Ishikawa (cell line): ENCODE measurements around the gene NF2.

Source experiments
- CEBPB ChIP-seq: IDR thresholded peaks from 2 replicates; pipeline ENCODE4 v1.6.1; 2012
- CREB1 ChIP-seq: IDR thresholded peaks from 2 replicates; pipeline ENCODE4 v1.6.1; 2012; ENCODE audit warnings: low read depth
- EGR1 ChIP-seq: IDR thresholded peaks from 2 replicates; pipeline ENCODE4 v1.6.1; 2012
- EP300 ChIP-seq: IDR thresholded peaks from 2 replicates; pipeline ENCODE4 v1.6.1; 2012; ENCODE audit warnings: borderline replicate concordance
- FOXM1 ChIP-seq: IDR thresholded peaks from 2 replicates; pipeline ENCODE4 v1.6.1; 2012; ENCODE audit warnings: low read depth, borderline replicate concordance
- MAX ChIP-seq: IDR thresholded peaks from 2 replicates; pipeline ENCODE4 v1.6.1; 2012
- NFIC ChIP-seq: IDR thresholded peaks from 2 replicates; pipeline ENCODE4 v1.6.1; 2012
- RAD21 ChIP-seq: IDR thresholded peaks from 2 replicates; pipeline ENCODE4 v1.6.1; 2012; ENCODE audit warnings: low read depth
- REST ChIP-seq: IDR thresholded peaks from 2 replicates; pipeline ENCODE4 v1.6.1; 2012; ENCODE audit warnings: low read depth, mild to moderate bottlenecking
- TAF1 ChIP-seq: IDR thresholded peaks from 2 replicates; pipeline ENCODE4 v1.6.1; 2012; ENCODE audit warnings: low read depth, mild to moderate bottlenecking
- TCF12 ChIP-seq: IDR thresholded peaks from 2 replicates; pipeline ENCODE4 v1.6.1; 2012; ENCODE audit warnings: low read depth
- TEAD4 ChIP-seq: IDR thresholded peaks from 2 replicates; pipeline ENCODE4 v1.6.1; 2012
- USF1 ChIP-seq: IDR thresholded peaks from 2 replicates; pipeline ENCODE4 v1.6.1; 2012
- YY1 ChIP-seq: IDR thresholded peaks from 2 replicates; pipeline ENCODE4 v1.6.1; 2012; ENCODE audit warnings: low read depth
- ZBTB7A ChIP-seq: IDR thresholded peaks from 2 replicates; pipeline ENCODE4 v1.6.1; 2012; ENCODE audit warnings: low read depth

NF2 gene

DNA sequence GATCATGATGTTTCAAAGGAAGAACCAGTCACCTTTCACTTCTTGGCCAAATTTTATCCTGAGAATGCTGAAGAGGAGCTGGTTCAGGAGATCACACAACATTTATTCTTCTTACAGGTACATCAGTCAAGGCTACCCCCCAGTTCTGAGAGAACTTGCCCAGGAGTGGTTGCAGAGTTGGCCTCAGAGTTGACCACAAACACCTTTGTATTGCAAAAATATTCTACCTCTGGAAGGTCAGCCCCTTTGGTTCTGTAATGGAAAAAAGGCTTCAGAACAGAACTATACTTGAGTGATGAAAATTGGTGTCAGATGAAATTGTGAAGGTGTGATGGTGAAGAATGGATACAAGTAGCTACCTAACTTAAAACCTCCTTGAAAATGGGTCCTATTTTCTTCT lies 35.7 kb downstream of the NF2 start:
- TF ChIP-seq FOXM1: no peak
- TF ChIP-seq EP300: no peak
- TF ChIP-seq TEAD4: no peak
- TF ChIP-seq MAX: no peak
- no peak for TF ChIP-seq TCF12
- TF ChIP-seq YY1: no peak
- TF ChIP-seq USF1: no peak
- TF ChIP-seq RAD21: no peak
- no peak for TF ChIP-seq CEBPB
- no peak for TF ChIP-seq ZBTB7A
- no peak for TF ChIP-seq NFIC
- TF ChIP-seq EGR1: no peak
- TF ChIP-seq REST: no peak
- no peak for TF ChIP-seq TAF1

DNA sequence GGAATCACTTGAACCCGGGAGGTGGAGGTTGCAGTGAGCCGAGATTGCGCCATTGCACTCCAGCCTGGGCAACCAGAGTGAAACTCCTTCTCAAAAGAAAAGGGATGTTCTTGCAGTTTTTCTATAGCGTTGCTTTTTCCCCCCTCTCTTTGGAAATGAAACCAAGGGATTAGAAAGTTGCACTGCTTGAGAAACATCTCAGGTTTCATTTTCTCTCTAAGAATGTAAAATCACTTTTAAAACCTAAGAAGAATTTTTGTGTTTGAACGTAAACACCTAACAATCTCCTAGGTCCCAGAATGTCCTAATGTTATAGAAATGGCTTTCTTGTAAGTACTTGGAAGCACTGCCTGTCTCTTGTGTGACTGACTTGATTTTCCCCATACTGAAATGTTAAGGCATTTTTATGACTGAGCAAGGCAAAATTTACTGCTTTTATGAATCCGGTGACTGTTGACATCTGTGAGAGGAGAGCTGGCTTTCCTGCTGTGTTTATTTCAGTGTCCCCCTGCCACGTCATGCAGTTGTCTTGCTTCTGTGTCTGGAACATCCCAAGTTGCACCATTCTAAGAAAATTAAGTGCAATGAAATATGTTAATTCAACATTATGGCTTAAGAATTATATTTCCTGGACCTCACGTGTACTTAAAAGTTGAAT lies 37.7 kb downstream of the NF2 start:
- TF ChIP-seq TEAD4 (no peak), EP300 (no peak), YY1 (no peak)

DNA sequence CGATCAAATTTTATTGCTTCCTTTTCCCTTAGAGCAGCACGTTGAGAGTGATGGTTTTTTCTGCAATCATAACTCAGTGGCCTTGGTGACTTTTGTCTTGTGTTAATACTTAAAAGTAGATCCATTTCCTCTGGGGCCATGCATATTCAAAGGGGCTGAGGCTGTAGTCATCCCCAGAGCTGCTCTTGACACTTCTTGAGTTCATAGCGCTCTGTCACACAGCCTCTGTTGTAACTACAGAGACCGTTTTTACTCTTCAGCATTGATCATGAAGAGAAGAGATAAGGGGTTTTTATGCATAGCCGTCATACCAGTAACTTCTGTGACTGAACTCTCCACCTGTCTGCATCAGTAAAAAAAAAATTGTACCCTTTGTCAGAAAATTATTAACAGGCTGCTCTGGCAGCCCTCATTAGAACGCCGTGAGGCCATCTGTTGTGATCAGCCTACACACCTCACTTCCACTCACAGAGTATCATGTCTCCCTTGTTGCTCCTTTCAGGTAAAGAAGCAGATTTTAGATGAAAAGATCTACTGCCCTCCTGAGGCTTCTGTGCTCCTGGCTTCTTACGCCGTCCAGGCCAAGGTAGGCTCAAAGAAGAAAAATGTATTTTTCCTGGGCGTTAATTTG lies 38.4 kb downstream of the NF2 start:
- no peak for TF ChIP-seq RAD21
- TF ChIP-seq CREB1: no peak
- TF ChIP-seq TAF1: no peak
- TF ChIP-seq EP300: no peak
- no peak for TF ChIP-seq NFIC
- no peak for TF ChIP-seq USF1
- TF ChIP-seq FOXM1: no peak
- no peak for TF ChIP-seq ZBTB7A
- TF ChIP-seq CEBPB: no peak
- no peak for TF ChIP-seq TCF12
- no peak for TF ChIP-seq MAX
- TF ChIP-seq TEAD4: no peak

DNA sequence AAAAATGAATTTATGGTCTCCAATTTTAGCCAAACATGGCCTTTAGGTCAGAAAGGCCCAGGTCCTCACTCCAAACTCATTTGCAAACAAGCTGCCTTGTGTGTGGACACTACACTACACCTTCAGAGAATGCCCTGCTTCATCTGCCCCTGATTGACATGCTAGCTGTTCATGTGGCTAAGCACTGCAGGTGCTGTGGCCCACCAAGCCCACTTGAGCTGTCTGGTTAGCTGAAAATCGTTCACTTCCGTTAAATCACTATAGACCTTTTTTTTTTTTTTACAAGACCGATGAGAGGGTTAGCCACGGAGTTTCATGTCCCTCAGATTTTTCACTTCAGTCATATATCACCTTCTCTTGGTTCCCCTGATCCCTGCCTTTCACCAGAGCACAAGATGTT lies 39.3 kb downstream of the NF2 start:
- TF ChIP-seq TEAD4 (no peak), TAF1 (no peak), RAD21 (no peak), ZBTB7A (no peak)

DNA sequence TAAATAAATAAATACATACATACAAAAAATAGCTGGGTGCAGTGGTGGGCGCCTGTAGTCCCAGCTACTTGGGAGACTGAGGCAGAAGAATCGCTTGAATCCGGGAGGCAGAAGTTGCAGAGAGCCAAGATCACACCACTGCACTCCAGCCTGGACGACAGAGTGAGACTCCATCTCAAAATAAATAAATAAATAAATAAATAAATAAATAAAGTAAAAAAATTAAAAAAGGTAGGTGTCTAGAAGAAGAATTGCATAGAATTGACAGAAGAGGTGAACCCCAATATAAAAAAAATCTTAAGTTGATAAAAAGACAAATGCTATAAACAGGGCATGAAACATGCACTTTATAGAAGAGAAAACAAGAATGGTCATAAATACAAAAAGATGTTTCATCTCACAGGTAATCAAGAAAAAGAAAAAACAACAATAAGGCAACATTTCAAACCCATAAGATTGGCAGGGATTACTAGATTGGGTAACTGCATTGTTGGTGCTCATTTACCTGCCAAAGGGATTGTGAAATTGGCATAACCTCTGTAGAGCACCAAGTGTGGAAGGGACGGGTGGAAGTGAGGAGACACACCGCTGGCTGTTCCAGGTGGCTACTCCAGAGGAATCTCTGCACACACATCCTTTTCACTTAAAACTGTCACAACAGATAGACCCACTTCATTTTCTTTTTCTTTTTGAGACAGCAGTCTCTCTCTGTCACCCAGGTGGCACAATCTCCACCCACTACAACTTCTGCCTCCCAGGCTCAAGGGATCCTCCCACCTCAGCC lies 44.7 kb downstream of the NF2 start:
- TF ChIP-seq EGR1 (no peak), NFIC (peak; percentile 16; the same call in 1 of the 2 replicates), TAF1 (no peak), REST (no peak), FOXM1 (no peak), YY1 (no peak), CREB1 (no peak), USF1 (no peak), TCF12 (no peak), EP300 (no peak), CEBPB (peak; percentile 88), ZBTB7A (no peak), TEAD4 (0 out of 2 replicates have a peak, but pooled peaks have one; percentile 16), MAX (no peak), RAD21 (no peak)
